HG02610 (cell line): Measurements from ENCODE around the gene GSC2.
"Not testable (repeated sequence)": the region's sequence is repeated elsewhere in the genome, so short reads cannot be mapped to it uniquely, and the experiment has no call there.

ENCODE experiments used
- ATAC-seq: cut with Tn5 transposase; IDR thresholded peaks from one replicate; pipeline ENCODE4 v1.9.1; 2021; ENCODE audit warnings: mild to moderate bottlenecking, moderate library complexity; ENCODE audit not compliant: unreplicated experiment

Gene GSC2

DNA sequence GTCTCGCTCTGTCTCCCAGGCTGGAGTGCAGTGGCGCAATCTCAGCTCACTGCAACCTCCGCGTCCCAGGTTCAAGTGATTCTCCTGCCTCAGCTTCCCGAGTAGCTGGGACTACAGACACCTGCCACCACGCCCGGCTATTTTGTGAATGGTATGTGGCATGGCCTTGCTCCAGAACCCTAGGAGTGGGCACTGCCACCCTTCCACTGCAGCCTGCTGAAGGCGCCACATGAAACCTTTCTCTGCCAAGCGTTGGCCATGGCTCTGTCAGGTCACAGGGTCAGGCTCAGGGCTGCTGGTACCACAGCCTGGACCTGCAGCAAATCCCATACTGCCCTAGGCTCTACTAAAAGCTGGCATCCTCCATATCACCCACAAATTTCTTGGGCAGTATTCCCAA, 6.0 kb upstream of the GSC2 start:
- not testable (repeated sequence) for ATAC-seq

DNA sequence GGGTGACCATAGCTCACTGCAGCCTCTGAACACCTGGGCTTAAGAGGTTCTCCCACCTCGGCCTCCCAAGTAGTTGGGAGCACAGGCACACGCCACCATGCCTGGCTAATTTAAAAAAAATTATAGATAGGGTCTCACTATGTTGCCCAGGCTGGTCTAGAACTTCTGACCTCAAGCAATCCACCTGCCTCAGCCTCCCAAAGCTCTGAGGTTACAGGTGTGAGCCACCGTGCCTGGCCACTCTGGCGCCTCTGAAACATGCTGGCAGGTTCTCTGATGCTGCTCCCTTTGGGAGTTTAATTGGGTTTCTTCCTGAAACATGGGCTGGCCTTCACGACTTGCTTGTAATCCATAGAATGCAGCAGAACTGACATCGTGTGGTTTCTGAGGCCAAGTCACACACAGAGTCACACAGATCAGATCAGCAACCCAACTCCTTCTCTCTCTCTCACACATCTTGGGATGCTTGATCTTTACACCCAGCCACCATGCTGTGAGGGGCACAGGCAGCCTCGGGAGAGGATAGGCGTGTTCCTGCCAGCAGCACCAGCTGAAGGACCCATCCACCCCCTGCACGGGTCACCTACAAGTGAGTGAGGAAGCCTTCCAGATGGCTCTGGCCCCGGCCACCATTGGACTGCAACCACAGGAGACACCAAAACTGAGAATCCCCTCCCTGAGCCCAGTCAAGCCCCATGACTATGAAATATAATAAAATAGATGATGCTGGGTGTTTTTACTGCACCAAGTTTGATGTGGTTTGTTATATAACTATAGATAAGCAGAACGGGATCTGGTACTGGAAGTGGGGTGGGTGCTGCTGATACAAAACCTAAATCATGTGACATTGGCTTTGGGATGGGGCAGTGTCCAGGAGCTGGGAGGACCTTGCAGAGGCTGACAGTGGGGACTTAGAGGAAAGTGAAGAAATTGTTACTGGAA, 3.1 kb upstream of the GSC2 start:
- ATAC-seq = no peak

DNA sequence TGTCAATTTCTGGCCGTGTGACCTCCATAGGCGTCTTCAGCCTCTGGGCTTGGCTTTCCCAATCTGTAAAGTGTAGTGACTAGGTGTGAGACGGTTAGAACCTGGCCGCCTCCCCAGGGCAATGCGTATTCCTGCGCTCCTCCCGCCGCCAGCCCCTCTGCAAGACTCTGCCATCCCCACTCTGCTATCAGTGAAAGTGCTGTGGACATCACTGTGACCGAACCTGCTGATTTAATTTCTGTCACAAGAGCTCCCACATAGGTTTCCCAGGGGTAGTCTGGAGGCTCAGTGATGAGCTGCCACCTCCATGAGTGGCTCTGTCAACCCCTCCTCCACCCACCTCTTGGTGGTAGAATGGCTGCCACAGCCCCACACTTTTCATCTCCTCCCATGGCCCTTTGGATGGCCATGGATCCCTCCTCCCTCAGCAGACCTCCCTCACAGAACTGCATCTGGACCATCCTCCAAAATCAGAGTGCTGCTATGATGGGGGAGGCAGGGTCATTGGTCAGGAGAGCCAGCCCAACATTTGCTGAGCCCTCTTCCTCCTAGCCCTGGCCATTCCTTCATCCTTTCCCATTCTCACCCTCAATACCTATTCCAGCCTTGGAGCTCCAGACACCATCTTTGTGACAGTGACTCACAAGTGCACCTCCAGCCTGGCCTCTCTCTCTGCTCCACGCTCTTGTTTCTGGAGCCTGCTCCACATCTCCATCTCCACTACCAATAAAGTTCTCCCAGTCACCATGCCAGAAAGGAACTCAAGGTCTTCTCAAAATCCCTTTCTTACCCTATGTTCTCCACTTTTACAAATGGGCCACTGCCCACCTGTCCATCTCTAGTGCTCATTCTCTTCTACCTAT, 1.5 kb upstream of the GSC2 start:
- no peak for ATAC-seq

DNA sequence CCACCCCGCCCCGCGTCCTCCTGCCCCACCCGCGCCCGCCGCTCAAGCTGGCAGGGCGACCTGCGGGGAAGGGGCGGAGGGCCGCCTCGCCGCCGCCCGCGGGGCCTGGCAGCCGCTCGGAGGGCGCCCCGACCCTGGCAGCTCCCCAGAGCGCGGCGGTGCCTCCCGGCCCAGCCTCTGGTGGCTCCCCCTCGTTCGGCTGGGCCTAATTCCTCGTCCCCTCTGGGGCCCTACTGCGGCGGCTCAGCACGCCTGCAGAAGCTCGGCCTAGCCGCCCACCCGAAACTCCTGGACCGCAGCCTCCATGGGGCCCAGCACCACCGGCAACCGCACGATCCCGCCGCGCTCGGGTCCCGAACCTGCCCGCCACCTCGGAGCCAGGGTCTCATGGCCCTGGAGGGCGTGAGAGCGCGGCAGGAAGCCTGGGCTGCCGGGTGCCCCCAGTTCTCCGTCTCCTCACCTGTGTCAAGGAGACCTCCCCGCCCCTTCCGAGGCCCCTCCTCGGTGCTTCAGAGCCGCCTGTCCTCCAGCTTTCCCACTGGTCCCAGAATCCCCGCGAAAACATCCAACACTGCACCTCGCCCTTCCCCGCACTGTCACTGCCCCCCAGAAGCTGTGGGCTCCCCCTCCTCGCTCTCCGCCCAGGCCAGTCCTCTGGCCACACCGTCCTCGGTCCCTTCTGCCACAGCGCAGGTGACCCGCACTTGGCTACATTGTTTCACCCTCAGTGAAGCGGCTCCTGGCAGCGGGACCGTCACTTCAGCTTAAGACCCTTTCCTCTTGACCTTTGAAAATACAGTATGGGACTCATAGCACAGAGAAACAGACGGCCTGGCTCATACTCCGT, 613 bp upstream of the GSC2 start:
- no peak for ATAC-seq

DNA sequence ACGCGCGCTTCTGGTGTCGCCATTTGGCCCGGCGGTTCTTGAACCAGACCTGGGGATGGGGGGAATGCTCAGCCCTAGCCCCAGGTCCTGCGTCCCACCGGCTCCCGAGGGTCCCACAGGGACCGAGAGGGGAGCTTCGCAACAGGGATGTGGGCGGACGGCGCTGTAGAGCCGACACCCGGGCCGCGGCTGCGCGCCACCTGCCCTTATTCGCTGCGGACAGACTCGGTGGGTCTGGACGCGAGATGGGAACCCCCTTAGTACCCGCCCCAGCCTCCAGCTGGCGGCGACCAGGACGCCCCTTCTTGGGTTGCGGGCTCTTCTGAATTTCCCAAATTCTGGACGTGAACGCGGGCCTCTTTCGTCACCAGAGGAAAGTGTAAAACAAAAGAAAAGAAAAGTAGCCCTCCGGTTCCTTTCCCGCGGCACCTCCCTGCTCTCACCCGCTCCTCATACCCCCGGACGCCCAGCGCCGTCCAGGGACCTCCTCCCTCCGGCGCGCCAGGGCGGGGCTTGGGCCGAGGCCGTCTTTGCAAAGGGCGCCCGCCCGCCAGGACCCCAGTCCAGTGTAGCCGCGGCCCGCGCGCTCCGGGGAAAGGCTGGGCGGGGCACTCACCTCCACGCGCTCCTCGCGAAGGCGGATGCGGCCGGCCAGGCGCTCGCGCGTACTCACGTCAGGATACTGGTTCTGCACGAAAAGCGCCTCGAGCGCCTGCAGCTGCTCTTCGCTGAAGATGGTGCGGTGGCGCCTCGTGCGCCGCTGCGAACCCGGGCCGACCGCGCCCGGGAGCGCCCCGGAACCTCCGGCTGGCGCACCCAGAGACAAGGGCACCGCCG, 827 bp downstream of the GSC2 start:
- ATAC-seq = no peak

DNA sequence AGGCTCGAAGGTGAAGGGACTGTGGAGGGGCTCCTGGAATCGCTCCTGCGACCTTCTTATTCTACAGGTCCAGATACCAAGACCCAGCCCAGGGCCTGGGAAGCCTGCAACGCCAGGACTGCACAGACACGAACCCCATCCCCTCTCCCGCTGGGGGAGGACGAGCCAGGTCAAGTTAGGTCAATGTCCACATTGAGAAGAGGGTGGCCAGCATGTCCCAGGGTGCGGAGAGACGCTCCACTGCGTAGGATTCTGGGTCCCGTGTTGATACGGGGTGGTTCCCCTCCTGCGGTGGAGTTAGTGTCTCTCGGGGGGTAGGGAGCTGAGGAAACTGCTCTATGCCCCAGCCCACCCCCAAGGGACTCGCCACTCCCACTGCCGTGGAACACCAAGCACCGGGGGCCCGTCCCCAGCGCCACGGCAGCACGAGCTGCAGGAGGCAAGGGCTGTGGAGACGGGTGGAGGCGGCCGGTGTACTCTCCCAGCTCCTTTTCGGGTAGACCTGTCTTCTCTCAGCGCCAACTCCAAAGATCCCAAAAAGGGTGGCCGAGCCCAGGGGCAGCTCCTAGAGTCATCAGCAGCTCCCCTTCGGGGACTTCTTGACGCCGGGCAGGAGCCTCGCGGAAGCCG, 1.6 kb downstream of the GSC2 start:
- no peak for ATAC-seq

DNA sequence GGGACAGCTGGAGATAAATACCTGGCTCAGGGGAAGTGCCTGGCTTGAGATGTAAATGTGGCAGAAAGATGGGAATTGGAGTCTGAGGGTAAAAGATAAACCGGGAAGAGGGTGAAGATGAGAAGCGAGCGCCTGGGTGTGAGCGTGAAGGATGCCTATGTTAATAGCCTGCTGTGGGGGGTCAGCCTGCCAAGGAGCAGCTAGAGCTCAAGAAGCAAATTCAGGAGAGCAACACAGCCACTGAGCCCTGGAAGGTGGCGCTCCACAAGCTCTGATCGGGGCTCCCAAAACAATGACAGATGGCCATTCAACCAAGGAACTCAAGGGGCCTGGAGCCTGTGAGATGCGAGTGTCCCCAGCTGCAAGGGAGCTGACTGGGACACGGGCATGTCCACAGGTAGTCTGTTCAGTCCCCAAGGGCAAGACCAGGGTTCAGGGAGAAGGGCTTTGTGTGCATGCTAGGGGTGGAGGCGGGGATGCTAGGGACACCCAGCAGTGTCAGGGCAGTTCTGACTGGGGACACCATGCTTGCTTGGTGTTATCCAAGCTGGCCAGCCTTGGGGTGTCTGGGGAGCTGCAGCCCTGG, 2.8 kb downstream of the GSC2 start:
- ATAC-seq = no peak

DNA sequence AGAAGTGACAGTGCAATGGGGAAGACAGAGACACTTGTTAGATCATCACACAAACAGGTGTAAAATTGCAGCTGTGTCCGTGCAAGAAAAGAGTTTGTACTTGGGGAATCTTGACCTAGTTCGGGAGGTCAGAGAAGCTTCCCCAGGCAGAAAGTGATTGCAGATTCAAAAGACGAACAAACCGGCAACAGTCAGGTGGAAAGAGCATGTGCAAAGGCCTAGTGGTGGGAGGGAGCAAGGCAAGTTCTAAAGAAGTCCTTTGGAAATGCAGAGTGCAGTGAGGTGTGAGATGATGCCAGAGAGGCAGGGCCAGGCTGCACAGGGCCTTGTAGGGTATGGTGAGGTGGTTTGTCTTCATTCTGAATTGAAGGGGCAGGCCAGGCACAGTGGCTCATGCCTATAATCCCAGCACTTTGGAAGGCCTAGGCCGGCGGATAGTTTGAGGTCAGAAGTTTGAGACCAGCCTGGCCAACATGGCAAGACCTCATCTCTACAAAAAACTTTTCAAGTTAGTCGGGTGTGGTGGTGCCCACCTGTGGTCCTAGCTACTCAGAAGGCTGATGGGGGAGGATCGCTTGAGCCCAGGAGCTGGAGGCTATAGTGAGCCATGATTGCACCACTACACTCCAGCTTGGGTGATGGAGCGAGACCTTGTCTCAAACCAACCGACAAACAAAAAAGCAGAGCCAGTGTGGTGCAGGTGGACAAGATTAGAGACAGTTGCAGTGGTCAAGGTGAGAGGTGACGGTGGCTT, 3.7 kb downstream of the GSC2 start:
- no peak for ATAC-seq

DNA sequence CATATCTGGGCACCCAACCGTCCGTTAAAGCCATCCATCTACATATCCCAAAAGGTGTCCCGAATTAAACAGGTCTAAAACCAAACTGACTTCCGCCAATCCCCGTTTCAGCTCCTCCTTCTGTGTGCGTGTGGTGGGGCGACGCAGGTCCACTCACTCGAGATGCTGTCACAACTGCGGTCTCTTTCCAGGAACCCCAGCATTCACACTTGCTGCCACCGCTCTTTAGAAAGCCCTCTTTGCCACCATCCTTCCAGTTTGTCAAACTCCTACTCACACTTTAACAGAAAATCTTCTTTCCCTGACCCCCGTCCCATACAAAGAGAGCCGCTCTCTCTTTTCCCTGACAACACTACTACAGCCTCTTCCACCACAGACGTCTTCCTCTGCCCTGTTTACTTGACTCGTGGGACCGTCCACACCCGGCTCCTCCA, 6.1 kb downstream of the GSC2 start:
- no peak for ATAC-seq

DNA sequence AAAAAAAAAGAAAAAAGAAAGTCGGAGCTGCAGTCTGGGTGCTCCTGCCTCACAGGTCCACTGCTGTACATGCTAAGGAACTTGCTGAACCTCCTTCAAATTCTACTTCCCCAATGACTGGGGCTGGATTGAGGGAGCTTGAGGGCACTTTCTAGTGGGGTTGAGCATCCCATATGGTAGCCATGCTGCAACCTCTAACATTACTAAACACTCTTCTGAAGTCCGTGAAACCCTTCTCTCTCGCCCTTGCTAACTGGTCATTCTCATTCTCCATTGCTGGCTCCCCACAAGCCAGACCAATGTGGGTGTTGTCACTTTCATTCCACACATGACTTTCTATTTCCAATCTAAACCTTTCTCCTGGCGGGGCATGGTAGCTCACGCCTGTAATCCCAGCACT, 6.9 kb downstream of the GSC2 start:
- no peak for ATAC-seq

DNA sequence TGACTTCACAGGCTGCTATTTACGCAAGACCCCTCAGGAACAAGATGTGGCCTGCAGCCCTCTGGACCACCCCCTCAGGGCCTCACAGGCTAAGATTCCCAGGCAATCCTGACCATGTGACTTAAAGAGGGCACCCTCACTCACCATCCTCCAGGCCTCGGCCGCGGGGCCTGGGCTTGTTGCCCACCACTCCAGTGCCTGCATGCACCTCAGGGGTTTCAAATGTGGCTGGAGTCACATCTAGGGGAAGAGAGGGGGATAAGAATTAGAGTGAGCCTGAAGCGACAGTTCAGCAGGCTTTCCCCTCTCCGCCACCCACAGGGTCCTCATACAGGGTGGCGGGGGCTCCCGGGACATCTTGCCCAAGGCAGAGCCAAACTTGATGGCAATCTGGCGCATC, 7.7 kb downstream of the GSC2 start:
- ATAC-seq = no peak

DNA sequence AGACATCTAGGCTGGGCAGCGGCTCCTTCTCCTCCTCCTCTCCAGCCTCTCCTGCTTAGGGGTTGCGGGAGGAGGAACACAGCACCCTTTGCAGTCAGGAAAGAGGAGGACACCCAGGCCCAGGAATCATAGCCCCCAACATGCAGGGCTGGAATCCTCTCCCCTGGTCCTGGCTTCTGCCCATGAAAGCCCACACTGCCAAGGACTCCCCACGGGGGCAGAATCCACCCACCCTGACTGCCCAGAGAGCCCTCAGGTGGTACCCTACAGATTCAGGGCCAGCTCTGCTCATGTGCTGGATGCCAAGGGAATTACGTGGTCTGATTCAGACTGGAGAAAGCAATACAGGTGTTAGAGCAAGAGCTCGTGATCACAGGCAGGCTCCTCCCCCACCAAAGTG, 10.1 kb downstream of the GSC2 start:
- ATAC-seq = no peak

DNA sequence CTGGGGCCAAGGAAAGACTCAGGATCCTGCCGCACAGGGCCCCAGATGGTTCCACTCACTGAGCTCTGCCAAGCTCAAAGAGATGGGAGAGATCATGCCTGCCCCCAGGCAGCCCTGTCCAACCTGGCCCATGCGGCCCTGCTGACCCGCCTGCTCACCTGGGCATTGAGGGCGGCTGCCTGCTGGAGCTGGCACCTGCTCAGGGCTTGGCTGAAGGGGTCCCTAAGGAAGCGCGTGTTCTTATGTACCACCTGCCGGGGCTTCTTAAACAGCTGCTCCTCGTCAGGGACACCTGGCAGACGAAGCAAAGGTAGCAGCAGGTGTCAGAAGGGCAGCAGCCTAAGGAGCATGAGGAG, 11.1 kb downstream of the GSC2 start:
- no peak for ATAC-seq

DNA sequence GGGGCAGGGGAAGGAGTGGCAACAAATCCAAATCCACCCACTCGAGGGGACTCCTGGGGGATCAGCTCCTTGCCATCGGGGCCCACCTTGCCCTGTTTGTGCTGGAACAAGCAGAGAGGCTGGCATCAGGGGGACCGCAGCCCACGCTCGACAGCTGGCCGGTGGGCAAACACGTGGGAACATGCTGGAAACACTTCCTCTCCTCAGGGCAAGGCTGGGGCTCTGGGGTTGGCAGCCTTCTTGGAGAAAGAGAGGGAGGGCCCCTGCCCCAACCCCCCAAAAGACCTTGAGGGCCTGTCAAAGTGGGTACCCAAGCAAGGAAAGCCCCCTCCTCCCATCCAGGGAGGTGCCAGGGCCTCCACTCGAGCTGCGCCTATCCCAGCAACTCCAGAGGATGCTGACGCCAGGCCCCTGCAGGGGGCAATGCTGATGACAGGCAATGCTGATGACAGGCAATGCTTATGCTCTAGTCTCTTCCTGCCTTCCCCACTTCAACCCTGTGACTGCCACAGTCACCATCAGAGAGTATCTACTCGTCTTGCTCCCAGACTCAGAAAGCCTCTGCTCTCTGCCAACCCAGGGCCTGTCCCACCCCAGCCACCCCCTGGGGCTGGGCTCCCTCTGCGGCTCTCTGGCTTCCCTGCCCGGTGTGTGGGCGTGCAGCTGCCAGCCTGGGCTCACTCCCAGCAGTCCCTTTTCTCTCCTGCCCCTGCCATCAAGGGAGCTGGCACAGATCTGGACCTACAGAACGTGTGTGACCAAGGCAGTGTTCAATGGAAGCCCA, 11.7 kb downstream of the GSC2 start:
- no peak for ATAC-seq

DNA sequence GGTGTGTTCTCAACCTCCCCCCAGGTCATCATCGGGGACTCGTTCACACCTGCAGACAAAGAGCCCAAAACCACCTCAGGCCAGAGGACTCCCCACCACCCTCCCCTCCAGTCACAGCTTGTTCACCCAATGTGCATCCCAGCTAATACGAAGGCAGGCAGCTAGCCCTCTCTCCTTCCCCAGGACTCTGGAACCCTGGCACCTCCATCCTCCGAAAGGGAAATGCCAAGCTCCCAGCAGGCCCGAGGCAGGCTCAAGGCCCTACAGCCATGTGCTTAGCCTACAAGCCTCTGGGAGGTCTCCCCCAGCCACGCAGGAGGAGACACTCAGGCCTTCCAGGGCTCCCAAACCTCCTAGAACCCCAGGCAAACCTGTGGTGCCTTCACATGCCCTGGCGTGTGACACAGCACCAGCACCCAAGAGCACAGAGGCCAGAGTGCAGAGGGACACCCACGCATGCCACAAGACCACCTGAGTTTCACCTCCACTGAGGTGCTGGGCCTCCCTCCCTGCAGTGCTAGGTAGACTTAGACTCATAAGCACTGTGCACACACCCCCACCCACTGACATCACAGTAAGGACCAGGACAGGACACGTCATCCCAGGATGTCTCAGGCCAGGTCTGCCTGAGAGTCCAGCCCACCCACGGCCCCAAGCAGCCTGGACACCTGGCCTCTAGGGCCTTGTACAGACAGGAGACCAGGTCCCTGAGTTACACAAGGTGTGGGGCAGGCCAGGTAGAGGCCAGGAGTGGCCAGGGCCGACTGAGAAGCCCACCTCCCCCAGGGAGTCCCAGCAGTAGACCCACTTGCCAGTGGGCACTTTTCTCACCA, 12.5 kb downstream of the GSC2 start:
- no peak for ATAC-seq

DNA sequence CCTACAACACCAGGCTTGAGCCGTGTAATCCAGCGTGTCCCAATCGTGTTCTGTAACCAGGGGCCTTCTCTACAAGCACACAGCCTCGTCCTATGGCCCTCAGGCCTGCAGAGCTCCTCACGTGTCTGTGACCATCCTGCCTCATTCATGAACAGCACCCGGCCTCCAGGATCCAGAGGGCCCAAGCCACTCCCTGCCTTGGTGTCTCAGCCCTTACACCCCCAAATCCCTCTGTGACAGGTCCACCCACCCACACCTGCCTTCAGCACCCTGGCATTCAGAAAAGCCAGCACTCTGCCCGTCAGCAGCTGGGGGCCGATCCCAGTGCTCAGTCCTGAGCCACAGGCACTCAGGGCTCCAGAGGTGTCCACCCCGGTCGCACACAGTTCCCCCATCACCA, 13.2 kb downstream of the GSC2 start:
- no peak for ATAC-seq

DNA sequence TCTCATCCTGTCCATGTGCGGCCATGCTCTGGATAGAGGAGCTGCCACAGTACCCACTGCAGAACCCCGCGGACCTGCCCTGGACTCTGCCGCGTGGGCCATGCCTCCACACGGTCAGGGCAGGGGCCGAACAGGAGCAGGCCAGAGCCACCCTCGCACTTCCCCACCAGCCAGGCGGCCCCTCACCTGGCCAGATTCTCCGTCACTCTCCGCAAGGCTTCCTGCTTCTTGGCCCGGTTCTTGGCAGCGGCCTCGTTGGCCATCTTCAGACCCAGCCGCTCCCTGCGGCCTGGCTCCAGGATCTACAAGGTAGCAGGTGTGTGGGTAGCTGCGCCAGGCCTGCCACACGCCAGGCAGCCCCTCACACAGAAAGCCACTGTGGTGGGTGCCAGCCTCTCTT, 15.2 kb downstream of the GSC2 start:
- ATAC-seq = no peak
